GM12878 (cell line): ENCODE measurements around the gene ZNF296. TPM values are rescaled to one million over a fixed set of nuclear protein-coding genes. Genes with fewer than 3 reads are reported as not detected.

Experiments used
- ATAC-seq: fragments of 200-7000 bp; cut with Tn5 transposase; 3 replicates; pipeline ENCODE4 v1.9.1; 2020; ENCODE audit warnings: mild to moderate bottlenecking, moderate library complexity
- BruUV-seq: library from RNA; stranded (reverse); fragments of 400-500 nt; replicated peaks from 2 replicates; lab custom pipeline; 2021; lab: Mats Ljungman, UMichigan
- CTCF ChIA-PET: fragments of 300-600 bp; sonication (Branson Sonifier 250); formaldehyde crosslinking; extraction: SDS; loops from one replicate; lab custom pipeline; 2021; ENCODE audit warnings: inconsistent platforms; lab: Yijun Ruan, JAX
- POLR2A ChIA-PET: fragments of 350-600 bp; formaldehyde crosslinking; extraction: SDS; loops from one replicate; lab custom pipeline; 2021; ENCODE audit warnings: inconsistent platforms; lab: Charles Lee
- RAD21 ChIA-PET: fragments of 300-600 bp; sonication (Branson Sonifier 250); formaldehyde crosslinking; loops from one replicate; lab custom pipeline; 2023; ENCODE audit warnings: antibody characterized with exemption; ENCODE audit not compliant: unreplicated experiment; lab: Charles Lee
- SMC1A ChIA-PET: fragments of 300-600 bp; sonication (Branson Sonifier 250); formaldehyde crosslinking; loops from one replicate; lab custom pipeline; 2023; ENCODE audit not compliant: unreplicated experiment, uncharacterized antibody; lab: Charles Lee
- DNase-seq: peaks from one replicate; pipeline ENCODE4 v3.0.0-alpha.2; 2011; ENCODE audit warnings: low read depth, low spot score
- FAIRE-seq: peaks from 3 replicates; lab custom pipeline; 2011; peaks lifted over from hg19 to GRCh38; lab: Jason Lieb, UNC
- H2AFZ ChIP-seq: 2 replicates; pipeline ENCODE4 v1.6.0; 2011; ENCODE audit warnings: low read depth, low read length, control low read depth; ENCODE audit not compliant: control insufficient read depth
- H3K27ac ChIP-seq: 2 replicates; pipeline ENCODE4 v1.5.1; 2011; ENCODE audit warnings: control low read depth; ENCODE audit not compliant: control insufficient read depth, insufficient read depth
- H3K27me3 ChIP-seq, 2 experiments: replicated peaks in 1 of 2; 2 replicates each; pipeline versions ENCODE4 v1.6.0 to v1.6.1; 2011; ENCODE audit warnings: low read length in 1 of 2; ENCODE audit not compliant: control insufficient read depth in 2 of 2, insufficient read depth in 2 of 2
- H3K36me3 ChIP-seq, 2 experiments: 2 replicates each; pipeline ENCODE4 v1.5.1; 2011; ENCODE audit warnings: low read length in 1 of 2; ENCODE audit not compliant: control insufficient read depth in 2 of 2, insufficient read depth in 2 of 2
- H3K4me1 ChIP-seq: 2 replicates; pipeline ENCODE4 v1.6.1; 2011; ENCODE audit warnings: mild to moderate bottlenecking, low read length, moderate library complexity, mixed read lengths; ENCODE audit not compliant: control insufficient read depth, insufficient read depth
- H3K4me2 ChIP-seq: 2 replicates; pipeline ENCODE4 v1.6.0; 2011; ENCODE audit warnings: control low read depth; ENCODE audit not compliant: control insufficient read depth, insufficient read depth
- H3K4me3 ChIP-seq: fragments of 200-600 bp; sonication (generic); 2 replicates; pipeline ENCODE4 v1.5.1; 2016
- H3K79me2 ChIP-seq: 2 replicates; pipeline ENCODE4 v1.6.0; 2011; ENCODE audit warnings: low read length; ENCODE audit not compliant: control insufficient read depth, insufficient read depth
- H3K9ac ChIP-seq: 2 replicates; pipeline ENCODE4 v1.8.0; 2011; ENCODE audit warnings: low read length, control low read depth, mixed read lengths; ENCODE audit not compliant: control insufficient read depth, insufficient read depth
- H3K9me3 ChIP-seq: replicated peaks from 3 replicates; pipeline ENCODE4 v1.5.1; 2011; ENCODE audit warnings: mild to moderate bottlenecking, low read length; ENCODE audit not compliant: control insufficient read depth, insufficient read depth
- H4K20me1 ChIP-seq: 2 replicates; pipeline ENCODE4 v1.6.0; 2011; ENCODE audit not compliant: control insufficient read depth, insufficient read depth
- CHD1 ChIP-seq: IDR thresholded peaks from 2 replicates; pipeline ENCODE4 v1.6.1; 2012; ENCODE audit warnings: low read depth, low read length, improper control_type of control experiment
- KLF5 ChIP-seq: fragments of 450-650 bp; IDR thresholded peaks from 2 replicates; pipeline ENCODE4 v1.6.1; 2014; ENCODE audit warnings: mild to moderate bottlenecking; ENCODE audit not compliant: partially characterized antibody
- POLR2A ChIP-seq: IDR thresholded peaks from 2 replicates; pipeline ENCODE4 v1.6.1; 2011; ENCODE audit warnings: low read depth, mild to moderate bottlenecking, low read length
- WGBS: methylation state at CpG from one replicate; pipeline ENCODE4 v1.1.6; 2016; ENCODE audit warnings: low lambda C conversion rate; ENCODE audit not compliant: insufficient replicate concordance, insufficient coverage; ENCODE audit errors: missing lambda C conversion rate; 5-methylcytosine and 5-hydroxymethylcytosine counted together
- in situ Hi-C: fragments of 300-500 bp; cut with MboI; formaldehyde crosslinking; loops from 9 replicates; pipeline ENCODE4 v1.14.3; 2018; ENCODE audit warnings: mixed read lengths
- intact Hi-C: fragments of 100-400 bp; cut with micrococcal nuclease; formaldehyde crosslinking; loops from one replicate; pipeline ENCODE4 v1.14.2; 2022; ENCODE audit not compliant: unreplicated experiment
- polyA plus RNA-seq, 11 experiments: library from polyadenylated mRNA; depleted of rRNA in 4 of 11; unstranded in 6 of 11; stranded (reverse) in 5 of 11; fragments of >200 nt; fragmentation: Nextera tagmentation in 4 of 11; fragmentation: Illumina TruSeq in 1 of 11; extraction: Ambion mirVana in 4 of 11; extraction: Trizol in 1 of 11; gene quantifications; 1 replicate in 1 of 11; 2 replicates in 10 of 11; pipeline versions ENCODE4 v1.2.1 to v1.2.3, GENCODE V29; 2011 to 2016; ENCODE audit warnings: inconsistent platforms in 2 of 11, missing spikeins in 2 of 11, low read depth in 1 of 11
- total RNA-seq, 4 experiments: library from RNA; depleted of rRNA in 3 of 4; stranded (reverse); fragments of >200 nt in 3 of 4; fragmentation: Illumina TruSeq in 1 of 4; extraction: Trizol in 1 of 4; gene quantifications; 2 replicates each; pipeline versions ENCODE4 v1.2.1 to v1.2.3, GENCODE V29; 2013 to 2021

Gene ZNF296
- total and polyA plus RNA-seq, 10 of the 15 experiments (the other 5 are each of a cell fraction or from before 2014, with no cell fraction given): 0.44 to 23.6 (median 3.5) TPM; not detected in 1

- intact Hi-C loops: no loop called here
- no peak for DNase-seq
- POLR2A ChIA-PET: interaction anchor here (0.7 kb wide), 1 partner anchor 8 kb away, joined by 4 read pairs; no protein-coding TSS in a partner anchor
- WGBS: 97% methylated on average over 38 of the region's 38 CpGs
- 0 out of 2 replicates have a peak, but pooled peaks have one; percentile 32 for TF ChIP-seq POLR2A
- TF ChIP-seq KLF5: no peak
- TF ChIP-seq, all 136 proteins: peak for 1
- H3K79me2 ChIP-seq: no peaks in the 10 kb centered on the region
- ChIA-PET CTCF (no interaction called here), RAD21 (no interaction called here), SMC1A (no interaction called here)
- peaks cover 9 to 47% of the 10 kb centered on the region in 2 experiments for H3K36me3 ChIP-seq
- no peaks in the 10 kb centered on the region for H4K20me1 ChIP-seq
- in situ Hi-C loops: no loop called here
- FAIRE-seq (no peak), ATAC-seq (no peak)
- H3K9ac ChIP-seq: no peak overlapping the region
- no peak overlapping the region for H2AFZ ChIP-seq
- H3K27ac ChIP-seq: no peak overlapping the region
- no TSS peak for BruUV-seq
- H3K4me1 ChIP-seq: no peaks in the 10 kb centered on the region
- H3K4me2 ChIP-seq: no peak overlapping the region
- no peak overlapping the region for H3K4me3 ChIP-seq
- H3K9me3 ChIP-seq: no peaks in the 10 kb centered on the region
- no peaks in the 10 kb centered on the region for H3K27me3 ChIP-seq
Measured at GRCh38 chr19:45066921-45067661, 9.2 kb downstream of the ZNF296 start.

DNA sequence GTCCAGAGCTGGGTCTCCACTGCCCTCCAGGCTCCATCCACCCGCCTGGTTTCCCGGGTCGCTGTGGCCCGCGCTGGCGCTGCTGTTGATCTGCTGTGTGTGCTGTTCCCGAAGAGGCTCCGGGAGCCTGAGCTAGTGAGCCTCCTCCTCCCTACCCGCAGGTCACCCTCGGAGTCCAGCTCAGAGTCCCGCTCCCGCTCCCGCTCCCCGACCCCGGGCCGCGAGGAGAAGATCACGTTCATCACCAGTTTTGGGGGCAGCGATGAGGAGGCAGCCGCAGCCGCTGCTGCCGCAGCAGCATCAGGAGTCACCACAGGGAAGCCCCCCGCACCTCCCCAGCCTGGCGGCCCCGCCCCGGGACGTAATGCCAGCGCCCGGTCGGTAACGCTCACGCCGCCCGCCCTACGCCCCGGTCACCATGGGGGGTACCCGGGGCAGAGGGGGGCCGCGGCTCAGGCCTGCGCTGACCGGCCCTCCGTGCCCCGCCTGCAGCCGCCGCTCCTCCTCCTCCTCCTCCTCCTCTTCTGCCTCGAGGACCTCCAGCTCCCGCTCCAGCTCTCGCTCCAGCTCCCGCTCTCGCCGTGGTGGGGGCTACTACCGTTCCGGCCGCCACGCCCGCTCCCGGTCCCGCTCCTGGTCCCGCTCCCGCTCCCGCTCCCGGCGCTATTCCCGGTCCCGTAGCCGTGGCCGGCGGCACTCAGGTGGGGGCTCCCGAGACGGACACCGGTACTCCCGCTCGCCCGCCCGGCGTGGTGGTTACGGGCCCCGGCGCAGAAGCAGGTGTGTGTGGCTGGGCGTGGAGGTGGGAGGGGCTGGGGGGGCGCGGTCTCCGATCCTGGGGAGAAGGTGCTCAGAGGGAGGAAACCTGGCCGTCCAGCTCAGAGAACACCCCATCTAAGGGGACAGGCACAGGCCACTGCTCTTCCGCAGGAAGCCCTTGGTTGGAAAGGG, 12.2 kb downstream of the ZNF296 start:
- intact Hi-C loops: no loop called here
- no peak for FAIRE-seq
- no peak overlapping the region for H3K4me3 ChIP-seq
- H2AFZ ChIP-seq: no peak overlapping the region
- ATAC-seq: no peak
- peak; percentile 48; the same call in 1 of the 2 replicates for TF ChIP-seq POLR2A
- no peak for TF ChIP-seq CHD1
- no peaks in the 10 kb centered on the region for H4K20me1 ChIP-seq
- no peak overlapping the region for H3K4me2 ChIP-seq
- WGBS: 99% methylated on average over 67 of the region's 85 CpGs
- CTCF ChIA-PET: interaction anchor here (0.6 to 1.4 kb wide), 2 partner anchors 75 to 796 kb away, joined by 3 read pairs; no protein-coding TSS in a partner anchor
- no peak overlapping the region for H3K27ac ChIP-seq
- RAD21 ChIA-PET: interaction anchor here (1.4 kb wide), 1 partner anchor 25 kb away, joined by 8 read pairs; the partner anchor contains the start of gene CLASRP
- SMC1A ChIA-PET: no interaction called here
- no peaks in the 10 kb centered on the region for H3K79me2 ChIP-seq
- no TSS peak for BruUV-seq
- in situ Hi-C loops: no loop called here
- H3K9me3 ChIP-seq: no peaks in the 10 kb centered on the region
- POLR2A ChIA-PET: interaction anchor here (0.6 kb wide), 1 partner anchor 25 kb away, joined by 5 read pairs; no protein-coding TSS in a partner anchor
- H3K9ac ChIP-seq: no peak overlapping the region
- peaks cover 16 to 47% of the 10 kb centered on the region in 2 experiments for H3K36me3 ChIP-seq
- H3K4me1 ChIP-seq: no peaks in the 10 kb centered on the region
- no peaks in the 10 kb centered on the region for H3K27me3 ChIP-seq
- DNase-seq: no peak
